ENCODE results near the gene CDK13. TPM values are rescaled to one million over a fixed set of nuclear protein-coding genes. Genes with fewer than 3 reads are reported as not detected.
"Not testable (repeated sequence)": the region's sequence is repeated elsewhere in the genome, so short reads cannot be mapped to it uniquely, and the experiment has no call there.

Gene CDK13
- total RNA-seq, 1 experiment from 2014 or later: 52.2 TPM

GRCh38 chr7:40115936-40116335, 165.9 kb downstream of the CDK13 start:
- Histone ChIP-seq H3K4me2 (ENCODE audit: insufficient read depth, insufficient read length, low read length) (no peak overlapping the region), H3K4ac (ENCODE audit: low read depth, low read length) (no peak overlapping the region), H3K4me1 (ENCODE audit: insufficient read depth, low read length) (no peaks in the 10 kb centered on the region), H2BK5ac (ENCODE audit: insufficient read length, low read length) (no peak overlapping the region), H3K23me2 (ENCODE audit: insufficient read length, low read depth, low read length, poor library complexity, severe bottlenecking) (no peaks in the 10 kb centered on the region), H2BK15ac (ENCODE audit: low read depth, low read length) (no peak overlapping the region), H4K8ac (replicated peaks; ENCODE audit: insufficient read length, low read depth, low read length) (no peak overlapping the region), H2AK5ac (ENCODE audit: insufficient read length, low read length) (no peak overlapping the region), H3K27ac (ENCODE audit: insufficient read length, low read depth, low read length) (no peak overlapping the region), H4K20me1 (ENCODE audit: control insufficient read depth, insufficient read depth, insufficient read length) (no peaks in the 10 kb centered on the region), H2BK20ac (ENCODE audit: low read depth, low read length, poor library complexity, severe bottlenecking) (no peak overlapping the region), H3K18ac (ENCODE audit: insufficient read length, low read depth, low read length) (no peak overlapping the region), H2BK120ac (ENCODE audit: low read depth, low read length, poor library complexity, severe bottlenecking) (no peak overlapping the region), H4K91ac (ENCODE audit: insufficient read length, low read depth, low read length) (no peak overlapping the region), H2AFZ (ENCODE audit: low read length) (no peak overlapping the region), H2BK12ac (ENCODE audit: insufficient read length, low read depth, low read length) (no peak overlapping the region), H3K9me3 (ENCODE audit: control insufficient read depth, low read depth, low read length) (no peaks in the 10 kb centered on the region), H3K9ac (ENCODE audit: extremely low read depth, insufficient read length, low read length) (no peak overlapping the region), H4K5ac (ENCODE audit: insufficient read length, low read depth, low read length) (no peak overlapping the region), H3K79me1 (ENCODE audit: insufficient read depth, low read depth, low read length, poor library complexity, severe bottlenecking) (no peaks in the 10 kb centered on the region), H3K56ac (ENCODE audit: insufficient read length, low read depth, low read length) (no peak overlapping the region), H3K23ac (ENCODE audit: insufficient read length, low read depth, low read length) (no peak overlapping the region), H3K79me2 (ENCODE audit: insufficient read depth, low read length) (no peaks in the 10 kb centered on the region), H3T11ph (ENCODE audit: low read length) (no peak overlapping the region), H3K14ac (ENCODE audit: insufficient read depth, low read length) (no peak overlapping the region), H3K27me3 (ENCODE audit: insufficient read depth, low read length) (no peaks in the 10 kb centered on the region)
- no peak for DNase-seq
- H3K36me3 Mint-ChIP-seq (ENCODE audit: insufficient read depth in 1 of 3, low read depth in 3 of 3): 0 out of 7 replicates have a peak, but pooled peaks cover 0 to 4% (median 0%) of the 10 kb centered on the region in 3 experiments
- H3K27me3 Mint-ChIP-seq (ENCODE audit: low read depth): no peaks in the 10 kb centered on the region
- no peaks in the 10 kb centered on the region for H3K9me3 Mint-ChIP-seq
- H3K4me3 Mint-ChIP-seq: no peak overlapping the region
- WGBS (ENCODE audit: extremely low coverage, insufficient read length, low lambda C conversion rate): no CpG with 5 or more reads among the region's 2 CpGs
- no peak for TF ChIP-seq CTCF (conservative IDR thresholded peaks at IDR 0.05)
- H3K27ac Mint-ChIP-seq: no peak overlapping the region
- peaks cover 4 to 12% of the 10 kb centered on the region in 2 experiments for H3K4me1 Mint-ChIP-seq

- H3K9me3 Mint-ChIP-seq; H3K27me3 Mint-ChIP-seq (ENCODE audit: low read depth); H3K23me2 ChIP-seq (ENCODE audit: insufficient read length, low read depth, low read length, poor library complexity, severe bottlenecking); H2AFZ ChIP-seq (ENCODE audit: low read length); H3T11ph ChIP-seq (ENCODE audit: low read length); H3K4me1 ChIP-seq (ENCODE audit: insufficient read depth, low read length); H3K23ac ChIP-seq (ENCODE audit: insufficient read length, low read depth, low read length); H3K56ac ChIP-seq (ENCODE audit: insufficient read length, low read depth, low read length); H3K4me3 Mint-ChIP-seq; H4K8ac ChIP-seq (replicated peaks; ENCODE audit: insufficient read length, low read depth, low read length); H2BK20ac ChIP-seq (ENCODE audit: low read depth, low read length, poor library complexity, severe bottlenecking); H3K9ac ChIP-seq (ENCODE audit: extremely low read depth, insufficient read length, low read length); H3K4me2 ChIP-seq (ENCODE audit: insufficient read depth, insufficient read length, low read length); H3K18ac ChIP-seq (ENCODE audit: insufficient read length, low read depth, low read length); H2BK120ac ChIP-seq (ENCODE audit: low read depth, low read length, poor library complexity, severe bottlenecking); H3K27ac ChIP-seq (ENCODE audit: insufficient read length, low read depth, low read length); H4K91ac ChIP-seq (ENCODE audit: insufficient read length, low read depth, low read length); H2BK15ac ChIP-seq (ENCODE audit: low read depth, low read length); H2BK12ac ChIP-seq (ENCODE audit: insufficient read length, low read depth, low read length); H3K36me3 Mint-ChIP-seq (ENCODE audit: insufficient read depth in 1 of 3, low read depth in 3 of 3); H4K20me1 ChIP-seq (ENCODE audit: control insufficient read depth, insufficient read depth, insufficient read length); H3K4ac ChIP-seq (ENCODE audit: low read depth, low read length); DNase-seq; H2AK5ac ChIP-seq (ENCODE audit: insufficient read length, low read length); H3K9me3 ChIP-seq (ENCODE audit: control insufficient read depth, low read depth, low read length); H2BK5ac ChIP-seq (ENCODE audit: insufficient read length, low read length); H3K79me2 ChIP-seq (ENCODE audit: insufficient read depth, low read length); H4K5ac ChIP-seq (ENCODE audit: insufficient read length, low read depth, low read length); H3K27me3 ChIP-seq (ENCODE audit: insufficient read depth, low read length); H3K79me1 ChIP-seq (ENCODE audit: insufficient read depth, low read depth, low read length, poor library complexity, severe bottlenecking); H3K14ac ChIP-seq (ENCODE audit: insufficient read depth, low read length): not testable (repeated sequence)
- Mint-ChIP-seq H3K4me1 (peaks cover 4 to 12% of the 10 kb centered on the region in 2 experiments), H3K27ac (peak overlapping the region in 2 of 3 experiments; percentile 39 to 52; a peak in 2 of 7 replicates)
- WGBS (ENCODE audit: extremely low coverage, insufficient read length, low lambda C conversion rate): no CpG with 5 or more reads among the region's 9 CpGs
Observed at GRCh38 chr7:40117199-40117598, 167.1 kb downstream of the CDK13 start.
